ENCODE data around the gene AP4S1. TPM values are rescaled to one million over a fixed set of nuclear protein-coding genes. Genes with fewer than 3 reads are reported as not detected.

The AP4S1 gene
- total RNA-seq, 1 donor from 2014 or later: 8.1 TPM

GRCh38 chr14:31010935-31011334 is 14.5 kb upstream of the AP4S1 start:
- Histone ChIP-seq H3K36me3 (peaks cover 6% of the 10 kb centered on the region), H3K9me3 (replicated peaks) (no peaks in the 10 kb centered on the region), H3K27ac (replicated peaks) (no peak overlapping the region), H3K4me3 (no peak overlapping the region), H3K4me1 (peaks cover 7% of the 10 kb centered on the region), H3K27me3 (ENCODE audit: low read depth) (no peaks in the 10 kb centered on the region)
- intact Hi-C loops (cut with micrococcal nuclease): no loop called here
- no peak for DNase-seq
- TF ChIP-seq, protein P1, sequence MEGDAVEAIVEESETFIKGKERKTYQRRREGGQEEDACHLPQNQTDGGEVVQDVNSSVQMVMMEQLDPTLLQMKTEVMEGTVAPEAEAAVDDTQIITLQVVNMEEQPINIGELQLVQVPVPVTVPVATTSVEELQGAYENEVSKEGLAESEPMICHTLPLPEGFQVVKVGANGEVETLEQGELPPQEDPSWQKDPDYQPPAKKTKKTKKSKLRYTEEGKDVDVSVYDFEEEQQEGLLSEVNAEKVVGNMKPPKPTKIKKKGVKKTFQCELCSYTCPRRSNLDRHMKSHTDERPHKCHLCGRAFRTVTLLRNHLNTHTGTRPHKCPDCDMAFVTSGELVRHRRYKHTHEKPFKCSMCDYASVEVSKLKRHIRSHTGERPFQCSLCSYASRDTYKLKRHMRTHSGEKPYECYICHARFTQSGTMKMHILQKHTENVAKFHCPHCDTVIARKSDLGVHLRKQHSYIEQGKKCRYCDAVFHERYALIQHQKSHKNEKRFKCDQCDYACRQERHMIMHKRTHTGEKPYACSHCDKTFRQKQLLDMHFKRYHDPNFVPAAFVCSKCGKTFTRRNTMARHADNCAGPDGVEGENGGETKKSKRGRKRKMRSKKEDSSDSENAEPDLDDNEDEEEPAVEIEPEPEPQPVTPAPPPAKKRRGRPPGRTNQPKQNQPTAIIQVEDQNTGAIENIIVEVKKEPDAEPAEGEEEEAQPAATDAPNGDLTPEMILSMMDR (IDR thresholded peaks at IDR 0.05; ENCODE audit: borderline replicate concordance): no peak

- H3K27ac ChIP-seq (replicated peaks): no peak overlapping the region
- no peak overlapping the region for H3K4me3 ChIP-seq
- H3K9me3 ChIP-seq (replicated peaks): no peaks in the 10 kb centered on the region
- intact Hi-C loops (cut with micrococcal nuclease): no loop called here
- H3K36me3 ChIP-seq: peaks cover 4% of the 10 kb centered on the region
- peaks cover 16% of the 10 kb centered on the region for H3K4me1 ChIP-seq
- DNase-seq: no peak
- H3K27me3 ChIP-seq (ENCODE audit: low read depth): no peaks in the 10 kb centered on the region
- TF ChIP-seq, protein P1 (IDR thresholded peaks at IDR 0.05; ENCODE audit: borderline replicate concordance): no peak
Measured at GRCh38 chr14:31013841-31014240, 11.6 kb upstream of the AP4S1 start.

DNA sequence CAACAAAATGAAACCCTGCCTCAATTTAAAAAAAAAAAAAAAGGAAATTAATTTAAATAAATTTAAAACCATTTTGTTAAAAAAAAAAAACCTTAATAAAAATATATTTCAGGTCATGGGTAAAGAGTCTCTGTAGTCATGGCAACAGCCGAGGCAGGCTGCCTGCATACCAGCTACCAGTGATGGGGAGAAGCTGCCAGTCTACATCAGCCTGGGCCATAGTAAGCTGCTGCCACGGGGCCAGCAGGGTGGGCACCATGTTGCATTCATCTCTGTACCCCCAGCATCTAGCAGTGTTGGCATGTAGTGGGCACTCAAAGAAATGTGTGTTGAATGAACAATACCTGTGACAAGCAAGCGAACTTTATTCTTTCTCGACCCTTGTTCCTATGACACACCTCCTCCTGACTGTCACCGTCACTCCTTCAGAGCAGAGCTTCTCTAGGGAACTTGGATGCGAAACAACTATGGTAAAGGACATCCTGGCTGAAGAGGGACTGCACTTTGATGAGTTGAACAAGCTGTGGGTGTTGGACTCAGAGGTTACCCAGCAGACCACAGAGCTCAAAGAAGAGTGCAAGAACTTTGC is 7.3 kb upstream of the AP4S1 start:
- Histone ChIP-seq H3K27ac (replicated peaks) (no peak overlapping the region), H3K4me3 (no peak overlapping the region), H3K4me1 (peaks cover 48% of the 10 kb centered on the region), H3K27me3 (ENCODE audit: low read depth) (no peaks in the 10 kb centered on the region), H3K36me3 (peaks cover 11% of the 10 kb centered on the region), H3K9me3 (replicated peaks) (no peaks in the 10 kb centered on the region)
- no peak for DNase-seq
- intact Hi-C loops (cut with micrococcal nuclease): no loop called here
- TF ChIP-seq, protein P1 (IDR thresholded peaks at IDR 0.05; ENCODE audit: borderline replicate concordance): no peak

DNA sequence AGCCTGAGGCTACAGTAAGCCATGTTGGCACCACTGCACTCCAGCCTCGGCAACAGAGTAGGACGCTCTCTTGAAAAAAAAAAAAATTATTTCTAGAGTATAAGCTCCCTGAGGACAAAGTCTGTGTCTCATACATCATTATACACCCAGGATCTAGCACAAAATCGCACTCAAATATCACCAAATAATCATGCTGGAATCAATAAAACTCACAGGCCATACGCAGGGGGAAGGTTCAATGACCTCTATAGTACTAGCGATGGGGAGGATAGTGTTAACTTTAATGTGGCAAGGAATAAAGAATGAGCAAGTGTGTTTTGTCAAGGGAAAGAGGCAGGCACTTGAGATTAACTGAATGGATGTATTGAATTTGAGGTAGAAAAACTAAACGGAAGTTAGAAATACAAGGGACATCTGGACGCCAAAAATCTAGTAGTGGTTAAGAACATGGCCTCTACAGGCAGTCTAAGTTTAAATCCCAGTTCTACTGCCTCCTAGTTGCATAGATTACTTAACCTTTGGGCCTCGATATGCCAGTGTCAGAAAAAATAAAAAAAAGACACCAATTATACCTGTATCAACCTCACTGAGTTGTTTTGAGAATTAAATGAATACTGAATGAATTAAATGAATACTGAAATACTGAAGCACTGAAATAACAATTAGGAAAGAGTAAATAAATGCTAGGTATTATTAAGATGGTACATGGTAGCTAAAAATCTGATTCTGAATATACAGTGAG is 4.4 kb upstream of the AP4S1 start:
- Histone ChIP-seq H3K27me3 (ENCODE audit: low read depth) (no peaks in the 10 kb centered on the region), H3K36me3 (peaks cover 11% of the 10 kb centered on the region), H3K9me3 (replicated peaks) (no peaks in the 10 kb centered on the region), H3K27ac (replicated peaks) (peak overlapping the region; percentile 33), H3K4me1 (peaks cover 69% of the 10 kb centered on the region), H3K4me3 (no peak overlapping the region)
- no peak for DNase-seq
- TF ChIP-seq, protein P1 (IDR thresholded peaks at IDR 0.05; ENCODE audit: borderline replicate concordance): no peak
- intact Hi-C loops (cut with micrococcal nuclease): no loop called here

- Histone ChIP-seq H3K27me3 (ENCODE audit: low read depth) (no peaks in the 10 kb centered on the region), H3K36me3 (peaks cover 11% of the 10 kb centered on the region), H3K9me3 (replicated peaks) (no peaks in the 10 kb centered on the region), H3K27ac (replicated peaks) (peak overlapping the region; percentile 33), H3K4me3 (no peak overlapping the region), H3K4me1 (peaks cover 71% of the 10 kb centered on the region)
- TF ChIP-seq, protein P1 (IDR thresholded peaks at IDR 0.05; ENCODE audit: borderline replicate concordance): no peak
- intact Hi-C loops (cut with micrococcal nuclease): no loop called here
- DNase-seq: no peak
Measured at GRCh38 chr14:31021576-31021949, 3.9 kb upstream of the AP4S1 start.

Measured in left ventricle myocardium inferior (tissue), 1 donor.